Measurements from ENCODE around the gene MCF2L.

The MCF2L gene

GRCh38 chr13:113009743-113010509, 40.9 kb downstream of the MCF2L start:
- FAIRE-seq (no peak), DNase-seq (ENCODE audit: insufficient read length, low spot score) (no peak)

GRCh38 chr13:113010510-113010865, 41.5 kb downstream of the MCF2L start:
- FAIRE-seq (no peak), DNase-seq (ENCODE audit: insufficient read length, low spot score) (no peak)

GRCh38 chr13:113013303-113013702, 44.3 kb downstream of the MCF2L start:
- DNase-seq (ENCODE audit: insufficient read length, low spot score), result no peak
- no peak for FAIRE-seq

- no peak for DNase-seq (ENCODE audit: insufficient read length, low spot score)
- no peak for FAIRE-seq
Measured at GRCh38 chr13:113013878-113014751, 45.1 kb downstream of the MCF2L start.

DNA sequence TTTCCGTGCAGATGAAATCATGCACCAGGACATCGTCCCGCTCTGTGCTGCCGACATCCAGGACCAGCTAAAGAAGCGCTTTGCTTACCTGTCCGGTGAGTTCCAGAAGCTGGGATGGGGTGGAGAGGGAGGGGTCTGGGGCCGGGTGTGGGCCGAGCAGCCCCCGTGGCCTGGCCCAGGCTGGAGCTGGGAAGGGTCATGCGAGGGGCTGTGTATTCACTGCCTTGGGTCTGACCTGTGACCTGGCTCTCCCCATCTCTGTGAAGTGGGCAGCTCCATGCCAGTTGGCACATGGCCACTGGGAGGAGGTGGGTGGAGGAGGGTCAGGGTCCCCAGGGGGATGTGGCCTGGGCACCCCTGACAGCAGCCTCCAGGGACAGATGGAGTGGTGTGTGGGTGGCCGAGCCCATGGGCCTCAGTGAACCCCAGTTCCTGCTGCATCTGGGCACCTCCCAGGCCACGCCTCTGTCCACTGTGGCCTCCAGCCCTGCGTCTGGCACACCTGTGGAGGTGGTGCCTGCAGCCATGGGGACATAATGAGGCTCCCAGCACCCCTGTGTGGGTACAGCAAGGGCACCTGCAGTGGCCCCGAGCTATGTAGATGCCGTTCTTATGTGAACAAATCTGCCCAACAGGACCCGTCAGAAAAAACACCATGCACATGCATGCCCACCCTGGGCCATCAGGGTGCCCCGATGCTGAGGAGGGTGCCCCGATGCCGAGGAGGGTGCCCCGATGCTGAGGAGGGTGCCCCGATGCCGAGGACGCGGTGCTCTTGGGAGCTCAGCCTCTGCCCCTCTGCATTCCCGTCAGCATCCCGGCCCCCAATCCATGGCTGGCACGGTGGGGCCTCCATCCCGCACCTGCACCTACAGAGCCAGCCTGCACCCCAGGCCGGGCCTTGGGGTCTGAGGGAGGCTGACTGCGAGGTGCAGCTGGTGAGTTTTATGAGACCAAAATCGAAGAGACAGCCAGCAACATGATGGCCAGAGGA, 46.0 kb downstream of the MCF2L start:
- FAIRE-seq, result no peak
- DNase-seq (ENCODE audit: insufficient read length, low spot score), result no peak

DNA sequence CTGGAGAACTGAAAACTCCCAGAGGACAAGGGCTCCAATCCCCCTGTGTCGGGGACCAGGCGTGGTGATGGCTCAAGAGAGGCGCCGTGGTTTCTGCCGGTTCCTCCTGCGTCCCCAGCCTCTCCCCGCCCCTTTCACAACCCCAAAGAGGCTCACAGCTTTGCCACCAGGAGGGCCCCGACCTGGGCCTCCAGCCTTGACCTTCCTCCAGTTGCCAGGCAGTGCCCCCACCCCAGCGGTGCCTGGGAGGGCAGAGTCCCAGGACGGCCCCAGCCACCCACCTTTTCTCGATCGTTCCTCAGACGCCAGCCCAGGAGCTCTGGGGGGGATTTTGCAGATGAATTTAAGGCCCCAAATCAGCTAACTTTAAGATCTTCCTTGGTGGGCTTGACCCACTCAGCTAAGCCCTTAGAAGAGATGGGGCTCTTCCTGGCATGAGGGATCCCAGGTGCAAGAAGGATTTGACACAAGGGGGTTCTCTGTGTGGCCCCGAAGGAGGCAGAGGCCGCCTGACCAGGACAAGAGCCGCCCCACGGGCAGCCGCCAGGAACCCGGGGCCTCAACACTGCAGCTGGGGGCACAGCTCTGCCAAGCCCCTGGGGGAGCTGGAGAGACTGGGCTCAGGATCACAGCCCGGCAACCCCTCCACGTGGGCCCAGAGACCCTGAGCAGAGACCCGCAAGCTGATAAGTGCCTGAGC, 47.0 kb downstream of the MCF2L start:
- FAIRE-seq, result no peak
- no peak for DNase-seq (ENCODE audit: insufficient read length, low spot score)

DNA sequence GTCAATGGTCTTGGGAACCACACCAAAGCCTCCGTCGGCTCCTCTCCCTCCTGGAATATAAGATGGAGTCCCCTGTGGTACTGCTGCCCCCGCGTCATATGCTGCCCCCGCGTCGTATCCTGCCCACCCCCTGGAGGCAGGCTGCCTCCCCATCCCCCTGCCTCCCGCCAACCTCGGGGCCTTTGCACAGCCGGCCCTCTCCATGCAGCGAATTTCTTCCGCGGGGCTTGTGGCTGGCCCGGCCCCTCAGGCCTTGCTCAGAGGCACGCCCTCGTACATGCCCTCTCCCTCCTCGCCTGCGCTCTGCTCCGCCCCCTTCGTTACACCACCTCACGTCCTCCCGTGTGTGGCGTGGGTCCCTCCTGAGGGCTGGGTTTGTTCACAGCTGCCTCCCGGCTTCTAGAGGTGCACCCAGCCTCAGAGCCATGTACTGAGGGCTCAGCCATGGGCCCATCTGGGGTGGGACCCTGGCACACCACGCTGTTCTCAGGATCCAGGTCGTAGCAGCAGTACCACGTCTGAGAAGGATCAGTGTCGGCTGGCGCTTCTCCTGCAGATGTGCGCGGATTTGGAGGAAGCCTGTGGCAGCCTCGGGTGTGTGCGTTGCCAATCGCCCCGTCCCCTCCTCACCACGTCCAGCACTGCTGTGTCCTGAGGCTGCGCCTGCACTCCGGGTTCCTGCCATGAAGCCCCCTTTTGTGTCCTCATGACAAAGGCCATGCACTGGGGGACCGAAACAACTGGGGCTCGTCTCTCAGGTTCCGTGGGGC, 47.7 kb downstream of the MCF2L start:
- DNase-seq (ENCODE audit: insufficient read length, low spot score) (no peak), FAIRE-seq (no peak)

GRCh38 chr13:113017506-113018215, 48.6 kb downstream of the MCF2L start:
- no peak for FAIRE-seq

DNA sequence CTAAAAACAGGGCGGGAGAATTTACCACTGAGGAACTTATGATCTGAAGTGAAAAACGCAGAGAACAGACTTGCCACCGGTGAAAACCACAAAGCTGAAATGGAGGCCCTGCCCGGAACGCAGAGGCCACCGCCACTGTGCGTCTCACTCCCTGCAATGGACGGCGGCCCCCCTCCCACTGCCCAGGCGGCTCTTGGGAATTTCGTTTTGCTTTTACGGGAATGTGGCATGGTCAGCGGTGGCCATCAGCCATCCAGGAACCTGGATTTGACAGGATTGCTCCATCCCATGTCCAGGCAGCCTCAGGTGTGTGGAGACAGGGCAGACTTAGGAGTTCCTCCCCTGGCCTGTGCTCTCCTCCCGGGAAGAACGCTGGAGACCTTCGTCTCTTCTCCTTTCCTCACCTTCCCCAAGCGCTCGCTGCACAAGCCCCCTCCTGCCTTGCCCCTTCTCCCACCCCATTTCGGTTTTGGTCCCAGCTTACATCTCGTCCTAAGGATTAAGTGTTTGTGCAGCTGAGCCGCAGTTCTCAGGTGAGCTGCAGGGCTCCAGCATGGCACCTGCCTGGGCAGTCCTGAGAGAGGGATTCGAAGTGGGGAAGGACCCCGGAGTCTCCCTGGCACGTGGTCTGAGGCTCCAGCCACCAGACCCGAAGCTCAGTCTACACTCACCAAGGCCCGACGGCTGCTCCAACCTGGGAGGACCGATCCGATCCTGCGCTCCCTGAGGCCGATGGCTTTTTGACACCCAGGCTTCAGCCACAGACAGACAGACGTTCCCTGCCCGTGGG, 49.9 kb downstream of the MCF2L start:
- no peak for DNase-seq (ENCODE audit: insufficient read length, low spot score)
- no peak for FAIRE-seq

More at GRCh38 chr13:113017506-113018215, 48.6 kb downstream of the MCF2L start:
- DNase-seq (ENCODE audit: insufficient read length, low spot score), result no peak

DNA sequence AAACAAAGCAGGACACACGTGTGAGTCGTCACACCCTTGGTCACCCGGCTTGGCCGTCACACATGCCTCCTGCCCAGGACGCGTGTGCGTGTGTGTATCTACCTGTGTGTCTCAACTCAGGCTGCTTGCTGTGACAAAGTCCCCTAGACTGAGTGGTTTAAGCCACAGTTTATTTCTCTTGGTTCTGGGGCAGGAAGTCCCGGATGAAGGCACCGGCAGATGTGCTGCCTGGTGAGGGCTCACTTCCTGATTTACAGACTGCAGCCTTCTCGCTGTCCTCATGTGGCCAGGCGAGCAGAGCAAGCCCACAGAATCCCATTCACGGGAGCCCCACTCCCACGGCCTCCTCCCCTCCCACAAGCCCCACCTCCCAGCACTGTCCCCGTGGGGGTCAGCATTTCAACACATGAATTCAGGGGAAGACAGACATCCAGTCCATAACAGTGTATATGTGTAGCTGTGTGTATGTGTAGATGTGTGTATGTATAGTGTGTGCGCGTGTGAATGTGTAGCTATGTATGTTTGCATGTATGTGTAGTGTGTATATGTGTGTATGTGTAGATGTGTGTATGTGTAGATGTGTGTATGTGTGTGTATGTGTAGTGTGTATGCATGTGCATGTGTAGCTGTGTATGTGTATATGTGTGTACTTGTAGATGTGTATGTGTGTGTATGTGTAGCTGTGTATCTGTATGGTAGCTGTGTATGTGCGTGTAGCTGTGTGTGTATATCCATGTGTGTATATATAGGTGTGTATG, 51.5 kb downstream of the MCF2L start:
- FAIRE-seq (no peak), DNase-seq (ENCODE audit: insufficient read length, low spot score) (no peak)

- FAIRE-seq, result no peak
- DNase-seq (ENCODE audit: insufficient read length, low spot score), result no peak
Measured at GRCh38 chr13:113021391-113021790, 52.4 kb downstream of the MCF2L start.

DNA sequence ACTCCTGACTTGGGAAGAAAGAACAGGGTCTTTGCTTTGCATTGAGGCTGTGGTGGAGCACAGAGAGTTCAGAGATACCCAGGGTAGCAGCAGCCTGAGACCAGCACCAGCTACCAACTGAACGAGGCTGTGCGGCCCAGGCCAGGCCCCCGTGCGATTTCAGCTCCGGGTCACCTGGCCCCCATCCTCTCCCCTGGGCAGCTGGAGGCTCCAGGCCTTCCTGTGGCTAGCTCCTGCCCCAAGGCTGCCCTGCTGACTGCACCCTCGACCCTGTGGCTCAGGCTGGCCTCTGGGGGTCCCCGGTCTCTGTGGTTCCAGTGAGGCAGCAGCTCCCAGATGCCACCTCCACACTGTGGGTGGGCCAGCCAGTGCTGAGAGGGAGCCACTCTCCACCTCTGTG, 52.8 kb downstream of the MCF2L start:
- no peak for DNase-seq (ENCODE audit: insufficient read length, low spot score)
- no peak for FAIRE-seq

DNA sequence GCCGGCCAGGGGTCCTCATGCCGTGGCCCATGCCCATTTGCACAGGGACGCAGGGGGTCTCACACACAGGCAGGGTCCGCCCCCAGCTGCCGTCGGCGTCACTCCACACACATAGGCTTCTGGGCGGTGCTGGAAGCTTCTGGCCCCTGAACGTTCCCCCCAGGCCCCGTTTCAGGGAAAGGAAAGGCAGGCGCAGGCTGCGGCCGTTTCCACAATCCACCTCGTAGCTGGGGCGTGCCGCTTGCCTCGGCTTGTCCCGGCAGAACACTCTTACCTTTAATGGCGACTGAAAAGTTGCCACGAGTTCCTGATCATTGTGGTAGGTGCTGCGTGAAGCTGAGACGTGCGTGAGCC, 53.4 kb downstream of the MCF2L start:
- DNase-seq (ENCODE audit: insufficient read length, low spot score) (no peak), FAIRE-seq (no peak)

GRCh38 chr13:113022745-113023574, 53.9 kb downstream of the MCF2L start:
- DNase-seq (ENCODE audit: insufficient read length, low spot score) (no peak), FAIRE-seq (no peak)

DNA sequence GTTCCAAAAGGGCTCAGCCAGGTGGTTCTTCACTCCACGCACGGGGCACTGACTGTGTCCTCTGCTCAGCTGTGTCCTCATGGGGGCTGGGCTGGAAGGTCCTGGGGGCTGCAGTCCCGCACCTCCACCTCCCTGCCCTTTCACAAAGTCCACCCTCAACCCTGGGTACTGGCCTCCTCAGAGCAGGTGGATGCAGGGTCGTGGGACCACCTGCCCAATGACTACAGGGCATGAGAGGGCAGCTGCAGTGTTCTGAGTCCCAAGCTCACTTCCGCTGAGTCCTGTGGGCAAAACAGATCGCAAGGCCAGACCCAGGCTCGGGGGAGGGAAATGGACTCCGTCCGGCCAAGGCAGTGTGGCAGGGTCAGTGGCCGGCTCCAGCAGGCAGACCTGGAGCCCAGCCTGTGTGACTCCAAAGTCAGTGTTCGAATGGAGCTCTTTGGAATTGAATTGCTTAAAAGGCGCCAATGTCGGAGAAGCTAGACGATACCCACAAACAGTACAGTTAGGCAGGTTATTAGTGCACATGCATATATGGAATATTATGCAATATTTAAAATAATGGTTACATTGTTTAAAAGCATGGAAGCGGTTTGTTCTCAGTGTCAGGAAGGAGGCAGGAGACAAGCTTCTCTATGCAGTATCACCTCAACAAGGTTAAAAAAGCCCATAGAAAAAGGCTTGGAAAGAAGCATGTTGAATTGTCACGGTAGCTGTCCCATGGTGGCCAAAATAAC, 54.8 kb downstream of the MCF2L start:
- FAIRE-seq (no peak), DNase-seq (ENCODE audit: insufficient read length, low spot score) (no peak)

GRCh38 chr13:113024466-113024865, 55.5 kb downstream of the MCF2L start:
- DNase-seq (ENCODE audit: insufficient read length, low spot score), result no peak
- no peak for FAIRE-seq

All from GM19239 (cell line).